Uterus (tissue), 2 donors: ENCODE measurements around the gene UNC13B.

Source experiments
- POLR2A ChIP-seq, 2 donors: fragments of 450-650 bp; IDR thresholded peaks; one replicate each; pipeline ENCODE4 v1.6.1; 2016; ENCODE audit warnings: antibody characterized with exemption in 2 of 2, mild to moderate bottlenecking in 1 of 2, moderate library complexity in 1 of 2
- TF ChIP-seq, protein P1 (sequence below), 4 experiments: fragments of 200-600 bp in 2 of 4; fragments of 450-650 bp in 2 of 4; sonication (generic) in 2 of 4; IDR thresholded peaks; one replicate each; pipeline ENCODE4 v1.5.1; 2016 to 2019; ENCODE audit warnings: antibody characterized with exemption in 4 of 4, mild to moderate bottlenecking in 2 of 4, moderate library complexity in 1 of 4

DNA sequence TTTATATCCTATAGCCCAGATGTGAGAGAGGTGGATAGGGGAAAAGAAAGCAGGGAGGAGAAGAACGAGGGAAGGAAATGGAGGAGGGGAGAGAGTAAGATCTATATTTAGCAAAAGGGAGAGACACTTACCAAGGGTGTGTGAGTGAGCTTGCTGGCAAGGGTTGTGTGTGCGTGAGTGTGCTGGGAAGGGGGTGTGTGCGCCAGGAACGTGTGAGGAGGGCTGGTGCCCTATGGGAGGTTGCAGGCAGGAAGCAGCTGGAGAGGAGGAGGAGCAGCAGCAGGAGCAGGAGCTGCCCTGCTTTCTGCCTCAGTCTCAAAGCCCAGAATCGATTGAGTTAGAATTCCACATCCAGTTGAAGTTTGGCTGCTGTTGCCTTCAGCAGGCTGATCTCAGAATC is 179.8 kb downstream of the UNC13B start:
- no peak for TF ChIP-seq POLR2A (IDR thresholded peaks at IDR 0.05)
- TF ChIP-seq, protein P1, sequence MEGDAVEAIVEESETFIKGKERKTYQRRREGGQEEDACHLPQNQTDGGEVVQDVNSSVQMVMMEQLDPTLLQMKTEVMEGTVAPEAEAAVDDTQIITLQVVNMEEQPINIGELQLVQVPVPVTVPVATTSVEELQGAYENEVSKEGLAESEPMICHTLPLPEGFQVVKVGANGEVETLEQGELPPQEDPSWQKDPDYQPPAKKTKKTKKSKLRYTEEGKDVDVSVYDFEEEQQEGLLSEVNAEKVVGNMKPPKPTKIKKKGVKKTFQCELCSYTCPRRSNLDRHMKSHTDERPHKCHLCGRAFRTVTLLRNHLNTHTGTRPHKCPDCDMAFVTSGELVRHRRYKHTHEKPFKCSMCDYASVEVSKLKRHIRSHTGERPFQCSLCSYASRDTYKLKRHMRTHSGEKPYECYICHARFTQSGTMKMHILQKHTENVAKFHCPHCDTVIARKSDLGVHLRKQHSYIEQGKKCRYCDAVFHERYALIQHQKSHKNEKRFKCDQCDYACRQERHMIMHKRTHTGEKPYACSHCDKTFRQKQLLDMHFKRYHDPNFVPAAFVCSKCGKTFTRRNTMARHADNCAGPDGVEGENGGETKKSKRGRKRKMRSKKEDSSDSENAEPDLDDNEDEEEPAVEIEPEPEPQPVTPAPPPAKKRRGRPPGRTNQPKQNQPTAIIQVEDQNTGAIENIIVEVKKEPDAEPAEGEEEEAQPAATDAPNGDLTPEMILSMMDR (IDR thresholded peaks at IDR 0.05): no peak
